Ureter (tissue), 1 donor: ENCODE measurements around the gene PDE9A. TPM values are rescaled to one million over a fixed set of nuclear protein-coding genes. Genes with fewer than 3 reads are reported as not detected.

Experiments used
- DNase-seq: peaks from one replicate; pipeline ENCODE4 v3.0.0-alpha.2; 2020; ENCODE audit warnings: low spot score
- total RNA-seq: library from RNA; stranded (reverse); gene quantifications from one replicate; pipeline ENCODE4 v1.2.4, GENCODE V29; 2023
- donor health status: DM: yes; HTN: yes; CAD: no.

Gene PDE9A
- total RNA-seq, 1 donor from 2014 or later, result 26.1 TPM

GRCh38 chr21:42737951-42738590 is 84.7 kb downstream of the PDE9A start:
- no peak for DNase-seq

GRCh38 chr21:42739061-42739931 is 85.9 kb downstream of the PDE9A start:
- no peak for DNase-seq

DNA sequence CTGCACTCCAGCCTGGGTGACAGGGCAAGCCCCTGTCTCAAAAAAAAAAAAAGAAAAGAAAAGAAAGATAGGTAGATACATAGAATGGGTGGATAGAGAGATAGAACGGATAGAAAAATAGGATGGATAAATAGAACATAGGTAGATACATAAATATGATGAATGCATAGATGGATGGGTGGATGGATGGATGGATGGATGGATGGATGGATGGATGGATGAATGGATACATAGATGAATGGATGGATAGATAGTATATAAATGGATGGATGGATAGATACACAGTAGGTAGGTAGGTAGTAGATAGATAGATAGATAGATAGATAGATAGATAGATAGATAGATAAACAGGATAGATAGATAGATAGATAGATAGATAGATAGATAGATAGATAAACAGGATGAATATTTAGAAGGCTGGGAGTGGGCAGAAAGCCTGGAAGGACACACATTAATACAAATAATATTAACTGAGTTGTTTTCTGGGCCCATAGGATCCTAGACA is 87.0 kb downstream of the PDE9A start:
- no peak for DNase-seq

GRCh38 chr21:42741066-42741465 is 87.6 kb downstream of the PDE9A start:
- DNase-seq, result no peak

GRCh38 chr21:42744520-42745445 is 91.4 kb downstream of the PDE9A start:
- no peak for DNase-seq

- DNase-seq, result no peak
Observed at GRCh38 chr21:42745511-42746239, 92.3 kb downstream of the PDE9A start.

DNA sequence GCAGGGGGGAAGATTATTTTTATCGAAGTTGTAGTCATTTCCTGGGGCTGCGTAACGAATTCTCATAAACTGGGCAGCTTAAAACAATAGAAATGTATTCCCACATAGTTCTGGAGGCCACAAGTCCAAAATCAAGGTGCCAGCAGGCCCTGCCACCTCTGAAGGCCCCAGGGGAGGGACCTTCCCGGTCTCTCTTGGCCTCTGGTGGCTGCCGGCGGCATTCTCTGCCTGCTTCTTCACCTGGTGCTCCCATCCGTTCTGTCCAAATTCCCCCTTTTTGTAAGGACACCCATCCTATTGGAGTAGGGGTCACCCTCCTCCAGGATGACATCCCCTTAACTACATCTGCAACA is 92.8 kb downstream of the PDE9A start:
- DNase-seq, result no peak

GRCh38 chr21:42746593-42747275 is 93.3 kb downstream of the PDE9A start:
- DNase-seq, result no peak

DNA sequence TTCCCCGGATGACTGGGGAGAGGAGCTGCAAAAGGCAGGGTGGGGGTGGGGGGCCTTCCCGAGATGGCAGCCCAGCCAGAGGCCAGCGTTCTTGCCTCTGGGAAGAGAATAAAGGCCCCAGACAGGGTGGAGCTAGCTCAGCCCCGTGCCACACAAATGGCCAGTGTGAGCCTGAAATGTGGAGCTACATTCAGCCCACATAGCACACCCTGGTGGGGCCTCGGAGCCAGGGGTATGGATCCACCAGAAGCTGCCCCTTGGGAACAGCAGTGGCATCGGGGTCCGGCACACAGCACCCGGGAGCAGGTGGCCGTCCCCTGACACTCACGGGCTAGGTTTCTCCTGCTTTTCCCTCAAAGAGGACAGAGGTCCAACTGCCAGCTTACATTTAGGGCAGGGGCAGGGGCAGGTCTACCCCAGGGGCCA is 93.9 kb downstream of the PDE9A start:
- no peak for DNase-seq

DNA sequence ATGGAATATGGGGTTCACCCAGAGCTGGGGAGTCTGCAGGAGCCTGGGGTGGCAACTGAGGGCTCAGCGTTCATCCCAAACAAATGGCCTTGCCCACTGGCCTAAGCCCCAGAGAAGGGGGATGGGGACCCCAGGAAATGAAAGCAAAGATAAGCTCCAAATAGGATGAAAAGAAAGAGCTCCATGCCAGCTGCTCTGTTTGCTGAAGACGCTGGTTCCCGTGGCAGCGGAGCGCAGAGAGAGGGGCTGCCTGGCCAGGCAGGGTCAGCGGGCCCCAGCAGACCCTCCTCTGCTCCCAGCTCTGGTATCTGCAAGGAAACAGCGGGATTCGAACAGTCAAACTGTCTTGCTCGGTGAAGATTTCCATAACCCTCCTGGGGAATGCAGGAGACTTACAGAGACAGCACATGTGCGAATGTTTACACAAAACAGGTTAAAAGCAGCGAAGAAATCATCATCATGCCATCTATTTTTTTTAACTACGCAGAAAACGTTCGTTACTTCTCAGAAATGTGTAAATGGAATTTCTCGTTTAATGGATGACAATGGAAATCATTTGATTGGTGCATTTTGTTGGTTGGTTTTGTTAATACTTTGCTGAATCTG is 94.4 kb downstream of the PDE9A start:
- no peak for DNase-seq

DNA sequence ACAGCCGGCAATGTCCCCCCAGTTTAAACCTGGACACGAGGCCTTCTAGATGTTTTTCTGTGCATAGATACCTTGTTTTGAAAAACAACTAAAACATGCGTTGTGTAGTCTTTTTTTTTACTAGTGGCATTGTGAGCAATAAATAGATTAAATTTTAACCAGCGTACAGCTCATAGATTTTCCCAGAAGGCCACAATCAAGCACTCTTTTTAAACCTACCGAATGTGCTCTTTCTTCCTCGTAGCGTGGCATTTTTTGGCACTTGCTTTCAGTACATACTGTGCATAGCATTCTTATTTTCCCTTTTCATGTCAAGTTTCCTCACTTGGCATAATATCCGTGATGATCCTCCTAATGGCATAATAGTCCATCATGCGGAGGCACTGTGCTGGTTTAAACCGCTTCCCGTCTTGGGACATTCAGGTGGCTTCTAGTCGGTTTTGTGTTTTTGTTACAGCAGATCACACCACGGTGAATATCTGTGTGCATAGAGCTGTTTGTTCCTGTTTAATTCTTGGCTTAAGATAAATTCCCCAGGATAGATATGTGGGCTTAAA is 95.3 kb downstream of the PDE9A start:
- no peak for DNase-seq

- DNase-seq, result no peak
Observed at GRCh38 chr21:42750737-42751530, 97.5 kb downstream of the PDE9A start.

- DNase-seq, result no peak
Observed at GRCh38 chr21:42751866-42752265, 98.4 kb downstream of the PDE9A start.

GRCh38 chr21:42753804-42754203 is 100.4 kb downstream of the PDE9A start:
- DNase-seq, result no peak

DNA sequence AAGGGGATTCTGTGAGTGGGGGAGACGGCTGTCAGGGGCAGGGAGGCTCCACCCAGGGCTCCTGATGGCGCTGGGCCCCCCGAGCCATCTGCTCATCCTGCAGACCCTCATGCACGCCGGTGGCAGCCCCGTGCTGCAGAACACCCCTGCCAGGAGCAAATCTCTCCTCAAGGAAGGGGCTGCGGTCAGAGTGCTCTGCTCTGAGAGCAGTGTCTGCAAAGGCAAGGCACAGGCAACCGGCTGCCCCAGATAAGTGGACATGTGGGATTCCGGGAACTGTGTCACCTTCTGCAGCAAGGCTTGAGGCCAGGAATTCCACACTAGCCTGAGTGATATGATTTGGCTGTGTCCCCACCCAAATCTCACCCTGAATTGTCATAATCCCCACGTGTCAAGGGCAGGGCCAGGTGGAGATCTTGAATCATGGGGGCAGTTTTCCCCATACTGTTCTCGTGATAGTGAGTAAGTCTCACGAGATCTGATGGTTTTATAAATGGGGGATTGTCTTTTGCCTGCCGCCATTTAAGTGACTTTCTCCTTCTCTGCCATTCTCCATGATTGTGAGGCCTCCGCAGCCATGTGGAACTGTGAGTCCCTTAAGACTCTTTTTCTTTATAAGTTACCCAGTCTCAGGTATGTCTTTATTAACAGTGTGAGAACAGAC is 101.0 kb downstream of the PDE9A start:
- DNase-seq, result no peak

DNA sequence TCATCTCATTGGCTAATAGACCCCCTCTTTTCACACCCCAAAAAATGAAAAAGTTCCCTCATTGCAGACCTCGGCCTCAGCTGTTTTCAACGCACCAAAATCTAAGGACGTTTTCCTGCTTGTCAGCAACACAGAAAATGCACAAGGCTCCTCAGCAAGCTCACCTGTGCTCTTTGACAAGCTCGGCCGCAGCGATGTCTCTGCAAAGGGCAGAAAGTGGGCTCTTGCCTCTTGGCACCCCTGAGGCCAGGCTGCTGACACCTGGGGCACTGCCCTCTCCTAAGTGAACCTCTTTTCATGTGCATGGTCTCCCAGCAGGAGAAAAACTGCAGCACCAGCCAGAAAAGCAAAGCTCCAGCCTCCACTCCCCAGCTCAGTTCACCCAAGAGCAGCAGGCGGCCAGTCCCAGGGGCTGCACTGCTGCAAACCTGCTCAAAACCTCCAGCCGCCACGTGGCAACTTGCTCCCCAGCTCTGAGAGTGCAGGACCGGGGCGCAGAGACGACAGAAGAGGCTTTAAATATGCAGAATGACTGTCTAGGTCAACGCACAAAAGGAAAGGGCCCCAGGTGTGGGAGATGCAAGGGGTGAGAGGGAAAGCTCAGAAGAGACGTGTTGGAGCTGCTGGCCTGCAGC is 101.7 kb downstream of the PDE9A start:
- no peak for DNase-seq

- DNase-seq, result no peak
Observed at GRCh38 chr21:42755766-42756579, 102.6 kb downstream of the PDE9A start.
